Mammary epithelial cell (primary cell): ENCODE data around the gene TRIM4.

Source experiments
- CTCF ChIP-seq, 2 donors: IDR thresholded peaks in 1 of 2; conservative IDR thresholded peaks in 1 of 2; 2 replicates each; pipeline ENCODE4 v1.5.1; 2011 to 2012; ENCODE audit warnings: inconsistent platforms in 2 of 2, low read length in 2 of 2, mild to moderate bottlenecking in 2 of 2, control low read depth in 1 of 2, low read depth in 1 of 2; ENCODE audit not compliant: insufficient read depth in 1 of 2; ENCODE audit errors: extremely low read depth in 1 of 2
- EZH2 ChIP-seq: IDR thresholded peaks from 2 replicates; pipeline ENCODE4 v1.6.1; 2012; ENCODE audit warnings: low read length, inconsistent platforms, borderline replicate concordance

- no peak for TF ChIP-seq CTCF (conservative IDR thresholded peaks at IDR 0.05 in 1 of 2, IDR thresholded peaks at IDR 0.05 in 1 of 2; ENCODE audit: extremely low read depth in 1 of 2, insufficient read depth in 1 of 2, low read depth in 1 of 2, low read length in 2 of 2)
- no peak for TF ChIP-seq EZH2
Observed at GRCh38 chr7:99848420-99849216, 70.7 kb downstream of the TRIM4 start.
